Measurements from ENCODE around the gene CRYGN.

Gene CRYGN

GRCh38 chr7:151391358-151391730 lies 48.6 kb downstream of the CRYGN start:
- DNase-seq (ENCODE audit: low read depth) = no peak

GRCh38 chr7:151390598-151391357 lies 49.2 kb downstream of the CRYGN start:
- no peak for DNase-seq (ENCODE audit: low read depth)

GRCh38 chr7:151389768-151390597 lies 50.0 kb downstream of the CRYGN start:
- no peak for DNase-seq (ENCODE audit: low read depth)

GRCh38 chr7:151389096-151389767 lies 50.7 kb downstream of the CRYGN start:
- DNase-seq (ENCODE audit: low read depth) = no peak

- DNase-seq (ENCODE audit: low read depth) = no peak
Measured at GRCh38 chr7:151388430-151388829, 51.5 kb downstream of the CRYGN start.

GRCh38 chr7:151388007-151388297 lies 52.0 kb downstream of the CRYGN start:
- no peak for DNase-seq (ENCODE audit: low read depth)

GRCh38 chr7:151387161-151388006 lies 52.6 kb downstream of the CRYGN start:
- no peak for DNase-seq (ENCODE audit: low read depth)

GRCh38 chr7:151386301-151387160 lies 53.4 kb downstream of the CRYGN start:
- no peak for DNase-seq (ENCODE audit: low read depth)

- DNase-seq (ENCODE audit: low read depth) = no peak
Measured at GRCh38 chr7:151385626-151386300, 54.2 kb downstream of the CRYGN start.

- DNase-seq (ENCODE audit: low read depth) = no peak
Measured at GRCh38 chr7:151384776-151385625, 54.9 kb downstream of the CRYGN start.

- DNase-seq (ENCODE audit: low read depth) = no peak
Measured at GRCh38 chr7:151384352-151384697, 55.6 kb downstream of the CRYGN start.

- DNase-seq (ENCODE audit: low read depth) = no peak
Measured at GRCh38 chr7:151383638-151384351, 56.1 kb downstream of the CRYGN start.

GRCh38 chr7:151382079-151382885 lies 57.7 kb downstream of the CRYGN start:
- DNase-seq (ENCODE audit: low read depth) = no peak

- peak; percentile 4 for DNase-seq (ENCODE audit: low read depth)
Measured at GRCh38 chr7:151381348-151382078, 58.4 kb downstream of the CRYGN start.

- DNase-seq (ENCODE audit: low read depth) = no peak
Measured at GRCh38 chr7:151381098-151381347, 58.9 kb downstream of the CRYGN start.

GRCh38 chr7:151380199-151381097 lies 59.5 kb downstream of the CRYGN start:
- DNase-seq (ENCODE audit: low read depth) = no peak

All from stimulated activated CD8-positive, alpha-beta memory T cell treated with anti-CD3 and anti-CD28 coated beads, Interleukin-4, amount 100 ng/mL, for 24 hours (primary cell).